H9 (cell line): ENCODE measurements around the gene SLC6A18. TPM values are rescaled to one million over a fixed set of nuclear protein-coding genes. Genes with fewer than 3 reads are reported as not detected.

Experiments used
- DNase-seq: peaks from one replicate; pipeline ENCODE4 v3.0.0-alpha.2; 2017
- H2AFZ ChIP-seq: one replicate; pipeline ENCODE4 v1.6.1; 2013; ENCODE audit warnings: mild to moderate bottlenecking, low read length, control low read depth, moderate library complexity
- H2AK5ac ChIP-seq: 2 replicates; pipeline ENCODE4 v1.6.1; 2013; ENCODE audit warnings: low read length, control low read depth, mixed read lengths; ENCODE audit not compliant: insufficient read length
- H2BK120ac ChIP-seq: one replicate; pipeline ENCODE4 v1.6.1; 2013; ENCODE audit warnings: low read depth, mild to moderate bottlenecking, low read length, control low read depth, inconsistent platforms; ENCODE audit not compliant: poor library complexity, severe bottlenecking
- H2BK12ac ChIP-seq: 2 replicates; pipeline ENCODE4 v1.6.1; 2013; ENCODE audit warnings: low read length, control low read depth, mixed read lengths, low read depth; ENCODE audit not compliant: insufficient read length
- H2BK15ac ChIP-seq: 2 replicates; pipeline ENCODE4 v1.6.1; 2013; ENCODE audit warnings: low read depth, low read length, control low read depth
- H2BK20ac ChIP-seq: one replicate; pipeline ENCODE4 v1.6.1; 2013; ENCODE audit warnings: low read depth, mild to moderate bottlenecking, low read length, control low read depth, inconsistent platforms; ENCODE audit not compliant: poor library complexity, severe bottlenecking
- H2BK5ac ChIP-seq: 2 replicates; pipeline ENCODE4 v1.6.1; 2013; ENCODE audit warnings: low read length, control low read depth, mixed read lengths; ENCODE audit not compliant: insufficient read length
- H3K14ac ChIP-seq: 2 replicates; pipeline ENCODE4 v1.6.1; 2013; ENCODE audit warnings: low read length, control low read depth; ENCODE audit not compliant: insufficient read depth
- H3K18ac ChIP-seq: 2 replicates; pipeline ENCODE4 v1.6.1; 2013; ENCODE audit warnings: low read depth, mild to moderate bottlenecking, mixed read lengths, low read length, control low read depth; ENCODE audit not compliant: insufficient read length
- H3K23ac ChIP-seq: 2 replicates; pipeline ENCODE4 v1.6.1; 2013; ENCODE audit warnings: low read length, control low read depth, mixed read lengths, low read depth; ENCODE audit not compliant: insufficient read length
- H3K23me2 ChIP-seq: 2 replicates; pipeline ENCODE4 v1.6.1; 2013; ENCODE audit warnings: low read depth, mild to moderate bottlenecking, mixed read lengths, low read length, control low read depth; ENCODE audit not compliant: insufficient read length, poor library complexity, severe bottlenecking
- H3K27ac ChIP-seq: 2 replicates; pipeline ENCODE4 v1.5.1; 2013; ENCODE audit warnings: low read length, control low read depth, mixed read lengths, low read depth; ENCODE audit not compliant: insufficient read length
- H3K27me3 ChIP-seq: 2 replicates; pipeline ENCODE4 v1.6.1; 2013; ENCODE audit warnings: low read length, control low read depth, inconsistent platforms; ENCODE audit not compliant: insufficient read depth
- H3K4ac ChIP-seq: 2 replicates; pipeline ENCODE4 v1.6.1; 2013; ENCODE audit warnings: low read depth, mild to moderate bottlenecking, control low read depth, inconsistent platforms, low read length, moderate library complexity
- H3K4me1 ChIP-seq: 2 replicates; pipeline ENCODE4 v1.6.1; 2013; ENCODE audit warnings: low read length, control low read depth, inconsistent platforms; ENCODE audit not compliant: insufficient read depth
- H3K4me2 ChIP-seq: 2 replicates; pipeline ENCODE4 v1.6.1; 2013; ENCODE audit warnings: low read length, control low read depth, mixed read lengths; ENCODE audit not compliant: insufficient read length, insufficient read depth
- H3K56ac ChIP-seq: 2 replicates; pipeline ENCODE4 v1.6.1; 2013; ENCODE audit warnings: low read depth, mild to moderate bottlenecking, mixed read lengths, low read length, control low read depth; ENCODE audit not compliant: insufficient read length
- H3K79me1 ChIP-seq: 2 replicates; pipeline ENCODE4 v1.6.1; 2013; ENCODE audit warnings: low read depth, mild to moderate bottlenecking, moderate library complexity, low read length, control low read depth, inconsistent platforms; ENCODE audit not compliant: insufficient read depth, poor library complexity, severe bottlenecking
- H3K79me2 ChIP-seq: 2 replicates; pipeline ENCODE4 v1.6.1; 2013; ENCODE audit warnings: low read length, control low read depth, inconsistent platforms; ENCODE audit not compliant: insufficient read depth
- H3K9ac ChIP-seq: 2 replicates; pipeline ENCODE4 v1.6.1; 2013; ENCODE audit warnings: low read length, control low read depth, mixed read lengths; ENCODE audit not compliant: insufficient read length; ENCODE audit errors: extremely low read depth
- H3K9me3 ChIP-seq: one replicate; pipeline ENCODE4 v1.6.1; 2013; ENCODE audit warnings: low read depth, low read length, inconsistent platforms; ENCODE audit not compliant: control insufficient read depth
- H3T11ph ChIP-seq: one replicate; pipeline ENCODE4 v1.6.1; 2013; ENCODE audit warnings: mild to moderate bottlenecking, low read length, control low read depth, inconsistent platforms
- H4K20me1 ChIP-seq: one replicate; pipeline ENCODE4 v1.6.1; 2013; ENCODE audit not compliant: control insufficient read depth, insufficient read length, insufficient read depth
- H4K5ac ChIP-seq: 2 replicates; pipeline ENCODE4 v1.6.1; 2013; ENCODE audit warnings: low read depth, mild to moderate bottlenecking, mixed read lengths, low read length, control low read depth; ENCODE audit not compliant: insufficient read length
- H4K8ac ChIP-seq: replicated peaks from 2 replicates; pipeline ENCODE4 v1.6.1; 2013; ENCODE audit warnings: low read length, control low read depth, mixed read lengths, low read depth; ENCODE audit not compliant: insufficient read length
- H4K91ac ChIP-seq: 2 replicates; pipeline ENCODE4 v1.6.1; 2013; ENCODE audit warnings: low read depth, mild to moderate bottlenecking, moderate library complexity, mixed read lengths, low read length, control low read depth; ENCODE audit not compliant: insufficient read length
- H3K27ac Mint-ChIP-seq, 3 experiments: 2 replicates in 2 of 3; 3 replicates in 1 of 3; pipeline ENCODE4 v1.8.0; 2020 to 2021; ENCODE audit warnings: mixed read lengths in 3 of 3, mild to moderate bottlenecking in 1 of 3, moderate library complexity in 1 of 3
- H3K27me3 Mint-ChIP-seq: 2 replicates; pipeline ENCODE4 v1.8.0; 2021; ENCODE audit warnings: low read depth, mild to moderate bottlenecking, moderate library complexity, mixed read lengths
- H3K36me3 Mint-ChIP-seq, 3 experiments: 2 replicates in 2 of 3; 3 replicates in 1 of 3; pipeline ENCODE4 v1.8.0; 2020 to 2021; ENCODE audit warnings: low read depth in 3 of 3, mixed read lengths in 3 of 3; ENCODE audit not compliant: insufficient read depth in 1 of 3
- H3K4me1 Mint-ChIP-seq, 2 experiments: 2 replicates each; pipeline ENCODE4 v1.8.0; 2020; ENCODE audit warnings: mixed read lengths in 2 of 2
- H3K4me3 Mint-ChIP-seq, 2 experiments: 2 replicates in 1 of 2; 3 replicates in 1 of 2; pipeline ENCODE4 v1.8.0; 2020 to 2021; ENCODE audit warnings: mild to moderate bottlenecking in 2 of 2, mixed read lengths in 2 of 2, moderate library complexity in 1 of 2
- H3K9me3 Mint-ChIP-seq, 2 experiments: 2 replicates in 1 of 2; 3 replicates in 1 of 2; pipeline ENCODE4 v1.8.0; 2020; ENCODE audit warnings: mild to moderate bottlenecking in 2 of 2, mixed read lengths in 2 of 2, moderate library complexity in 1 of 2
- CTCF ChIP-seq: fragments of 200-600 bp; sonication (generic); conservative IDR thresholded peaks from 3 replicates; pipeline ENCODE4 v1.8.0; 2021; ENCODE audit warnings: antibody characterized with exemption, mild to moderate bottlenecking
- WGBS: extraction: QIAGEN DNeasy Blood & Tissue Kit; methylation state at CpG from one replicate; pipeline ENCODE4 v1.1.7; 2013; ENCODE audit warnings: missing lambda C conversion rate, low lambda C conversion rate, mixed read lengths; ENCODE audit not compliant: insufficient read length; ENCODE audit errors: extremely low coverage; 5-methylcytosine and 5-hydroxymethylcytosine counted together
- total RNA-seq: library from RNA; stranded (reverse); gene quantifications from 2 replicates; pipeline ENCODE4 v1.2.1, GENCODE V29; 2021

The SLC6A18 gene
- total RNA-seq, 1 experiment from 2014 or later: not detected

DNA sequence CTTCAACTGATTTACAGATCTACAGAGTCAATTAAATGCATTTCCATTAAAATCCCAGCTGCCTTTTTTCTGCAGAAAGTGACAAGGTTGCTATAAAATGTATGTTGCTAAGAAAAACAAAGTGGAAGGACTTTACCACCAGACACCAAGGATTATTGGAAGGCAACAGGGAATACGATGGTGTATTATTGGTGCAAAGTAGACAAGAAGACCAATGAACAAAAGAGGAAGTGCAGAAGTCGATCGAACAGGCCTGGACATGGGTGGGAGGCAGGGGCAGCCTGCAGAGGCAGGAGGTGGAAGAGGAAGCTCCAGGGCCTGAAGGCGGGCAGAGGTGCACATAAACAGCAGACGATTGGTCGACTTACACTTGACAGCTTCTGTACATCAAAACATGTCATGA is 34.3 kb upstream of the SLC6A18 start:
- no peaks in the 10 kb centered on the region for H3K27me3 ChIP-seq
- H3K56ac ChIP-seq: no peak overlapping the region
- WGBS: no CpG with 5 or more reads among the region's 6 CpGs
- no peak overlapping the region for H3K23ac ChIP-seq
- H3K23me2 ChIP-seq: no peaks in the 10 kb centered on the region
- DNase-seq: no peak
- H2BK12ac ChIP-seq: no peak overlapping the region
- no peak overlapping the region for H3K14ac ChIP-seq
- no peak overlapping the region for H4K91ac ChIP-seq
- no peak overlapping the region for H2BK5ac ChIP-seq
- H3K4me3 Mint-ChIP-seq: no peak overlapping the region
- H2BK20ac ChIP-seq: no peak overlapping the region
- no peaks in the 10 kb centered on the region for H3K9me3 Mint-ChIP-seq
- no peak overlapping the region for H2BK120ac ChIP-seq
- no peak overlapping the region for H3K4ac ChIP-seq
- H3K4me1 ChIP-seq: no peaks in the 10 kb centered on the region
- H2AFZ ChIP-seq: no peak overlapping the region
- no peaks in the 10 kb centered on the region for H3K36me3 Mint-ChIP-seq
- H3K9ac ChIP-seq: no peak overlapping the region
- no peaks in the 10 kb centered on the region for H4K20me1 ChIP-seq
- H3K4me1 Mint-ChIP-seq: peaks cover 3 to 8% of the 10 kb centered on the region in 2 experiments; a peak in 2 of 4 replicates
- H2AK5ac ChIP-seq: no peak overlapping the region
- no peak overlapping the region for H3K27ac Mint-ChIP-seq
- H3K79me1 ChIP-seq: no peaks in the 10 kb centered on the region
- TF ChIP-seq CTCF: no peak
- H4K8ac ChIP-seq: no peak overlapping the region
- no peaks in the 10 kb centered on the region for H3K9me3 ChIP-seq
- H2BK15ac ChIP-seq: no peak overlapping the region
- H3T11ph ChIP-seq: no peak overlapping the region
- no peak overlapping the region for H3K4me2 ChIP-seq
- no peak overlapping the region for H4K5ac ChIP-seq
- H3K18ac ChIP-seq: no peak overlapping the region
- H3K27me3 Mint-ChIP-seq: peaks cover 20% of the 10 kb centered on the region
- H3K27ac ChIP-seq: no peak overlapping the region
- H3K79me2 ChIP-seq: no peaks in the 10 kb centered on the region
